ENCODE measurements around the gene SARS1.
A peak's percentile ranks its signal among the peaks of the same experiment; 100 is the strongest.
"Not testable (repeated sequence)": the region's sequence is repeated elsewhere in the genome, so short reads cannot be mapped to it uniquely, and the experiment has no call there.

SARS1 gene

GRCh38 chr1:109274533-109275476 is 61.1 kb downstream of the SARS1 start:
- DNase-seq, result peak in 3 of 58 donors; percentile 17 to 78 (median 51)

- no peak for DNase-seq
Measured at GRCh38 chr1:109275706-109276345, 62.1 kb downstream of the SARS1 start.

- peak in 53 of 58 donors; percentile 27 to 86 (median 66) for DNase-seq
Measured at GRCh38 chr1:109277434-109278204, 63.9 kb downstream of the SARS1 start.

DNA sequence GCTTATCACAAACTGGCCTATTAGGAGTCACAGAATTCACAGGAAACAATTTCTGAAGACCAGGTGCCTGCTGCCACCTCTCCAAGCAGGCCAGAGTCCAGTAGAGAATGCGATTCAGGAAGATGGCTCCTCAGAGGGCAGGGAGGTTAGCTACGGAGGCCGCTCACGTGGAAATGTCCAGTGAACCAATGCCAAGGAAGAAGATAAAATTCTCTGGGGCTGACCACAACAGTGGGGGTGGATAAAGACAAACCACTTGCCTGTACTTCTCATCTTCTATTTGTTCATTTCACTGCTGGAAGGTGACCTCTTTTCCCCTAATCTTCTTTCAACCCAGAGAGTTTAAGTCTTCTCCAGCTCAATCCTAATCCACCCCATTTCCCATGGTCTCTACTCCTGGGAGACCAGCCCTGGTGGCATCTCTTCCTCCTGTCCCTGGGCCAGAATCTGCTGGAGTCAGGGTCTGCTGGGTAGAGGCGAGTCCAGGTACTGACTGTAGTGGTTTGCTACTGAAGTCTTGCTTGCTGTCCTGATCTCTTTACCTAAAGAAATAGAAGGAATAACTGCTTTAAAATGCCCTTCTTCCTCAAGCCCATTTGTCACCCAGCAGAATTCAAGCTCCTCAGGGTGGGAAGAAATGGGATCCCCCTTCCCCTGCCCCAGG is 66.0 kb downstream of the SARS1 start:
- DNase-seq, result no peak

GRCh38 chr1:109280862-109281261 is 67.1 kb downstream of the SARS1 start:
- DNase-seq, result peak in 2 of 58 donors; percentile 22 to 40

DNA sequence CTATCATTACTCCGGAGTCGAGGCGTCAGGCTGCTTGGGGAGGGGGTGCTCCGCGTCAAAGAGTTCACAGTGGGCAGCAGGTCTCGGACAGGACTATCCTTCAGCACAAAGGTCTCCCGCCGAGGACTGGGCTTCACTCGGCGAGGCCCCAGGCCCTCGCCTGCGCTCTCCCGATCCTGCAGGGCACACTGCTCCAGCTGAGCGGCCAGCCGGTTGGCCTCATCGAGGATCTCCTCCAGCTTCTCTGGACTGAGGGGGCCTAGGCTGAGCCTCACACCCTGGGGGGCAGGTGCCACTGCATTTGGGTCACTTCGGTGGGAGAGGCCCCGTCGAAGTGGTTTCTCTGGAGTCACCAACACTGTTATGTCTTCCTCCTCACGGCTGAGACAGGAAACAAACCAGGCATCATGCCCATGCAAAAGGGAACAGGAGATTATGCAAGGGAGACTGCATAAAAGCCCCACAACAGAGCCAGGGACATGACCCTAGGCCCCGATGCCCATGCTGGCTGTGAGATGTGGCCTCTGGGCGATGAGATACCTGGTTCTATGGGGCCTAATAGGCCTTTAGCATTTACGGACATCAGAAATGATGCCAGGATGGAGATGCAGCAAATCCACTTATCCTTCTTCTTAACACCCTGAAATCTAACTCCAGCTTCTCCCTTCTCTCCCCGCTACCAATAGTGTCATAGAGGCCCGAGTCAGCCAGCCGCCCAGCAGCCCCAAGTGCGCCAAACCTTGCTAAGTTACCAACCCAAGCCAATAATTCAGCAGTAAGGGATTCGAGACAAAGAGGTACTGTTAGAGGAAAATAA is 68.2 kb downstream of the SARS1 start:
- DNase-seq, result peak in 8 of 58 donors; percentile 22 to 67 (median 40)

- DNase-seq, result no peak
Measured at GRCh38 chr1:109282497-109282951, 68.8 kb downstream of the SARS1 start.

- peak; percentile 80 to 99 (median 97) for DNase-seq
Measured at GRCh38 chr1:109282952-109283747, 69.4 kb downstream of the SARS1 start, which contains the start of gene PSRC1. Gene PSRC1 (minus strand): TSS chr1:109283145.

GRCh38 chr1:109283748-109284600 is 70.3 kb downstream of the SARS1 start:
- DNase-seq, result no peak

GRCh38 chr1:109286762-109287161 is 73.0 kb downstream of the SARS1 start:
- DNase-seq, result not testable (repeated sequence)
